GM19239 (cell line): ENCODE data around the gene GMEB2.
A peak's percentile ranks its signal among the peaks of the same experiment; 100 is the strongest.
"Not testable (repeated sequence)": the region's sequence is repeated elsewhere in the genome, so short reads cannot be mapped to it uniquely, and the experiment has no call there.

Experiments
- DNase-seq: peaks from one replicate; pipeline ENCODE4 v3.0.0; 2011; ENCODE audit warnings: low spot score; ENCODE audit not compliant: insufficient read length
- FAIRE-seq: peaks from 2 replicates; lab custom pipeline; 2011; peaks lifted over from hg19 to GRCh38; lab: Jason Lieb, UNC

The GMEB2 gene, protein sequence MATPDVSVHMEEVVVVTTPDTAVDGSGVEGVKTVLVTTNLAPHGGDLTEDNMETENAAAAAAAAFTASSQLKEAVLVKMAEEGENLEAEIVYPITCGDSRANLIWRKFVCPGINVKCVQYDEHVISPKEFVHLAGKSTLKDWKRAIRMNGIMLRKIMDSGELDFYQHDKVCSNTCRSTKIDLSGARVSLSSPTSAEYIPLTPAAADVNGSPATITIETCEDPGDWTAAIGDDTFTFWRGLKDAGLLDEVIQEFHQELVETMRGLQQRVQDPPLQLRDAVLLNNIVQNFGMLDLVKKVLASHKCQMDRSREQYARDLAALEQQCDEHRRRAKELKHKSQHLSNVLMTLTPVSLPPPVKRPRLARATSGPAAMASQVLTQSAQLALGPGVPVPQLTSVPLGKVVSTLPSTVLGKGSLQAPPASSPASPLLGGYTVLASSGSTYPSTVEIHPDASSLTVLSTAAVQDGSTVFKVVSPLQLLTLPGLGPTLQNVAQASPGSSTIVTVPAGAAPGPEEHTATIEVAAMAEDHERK

GRCh38 chr20:63626424-63627128 lies at the start of gene GMEB2:
Gene GMEB2 (minus strand): TSS chr20:63627101. CDS start chr20:63619397, 7,704 bp downstream.
- FAIRE-seq = no peak
- DNase-seq = peak; percentile 94

DNA sequence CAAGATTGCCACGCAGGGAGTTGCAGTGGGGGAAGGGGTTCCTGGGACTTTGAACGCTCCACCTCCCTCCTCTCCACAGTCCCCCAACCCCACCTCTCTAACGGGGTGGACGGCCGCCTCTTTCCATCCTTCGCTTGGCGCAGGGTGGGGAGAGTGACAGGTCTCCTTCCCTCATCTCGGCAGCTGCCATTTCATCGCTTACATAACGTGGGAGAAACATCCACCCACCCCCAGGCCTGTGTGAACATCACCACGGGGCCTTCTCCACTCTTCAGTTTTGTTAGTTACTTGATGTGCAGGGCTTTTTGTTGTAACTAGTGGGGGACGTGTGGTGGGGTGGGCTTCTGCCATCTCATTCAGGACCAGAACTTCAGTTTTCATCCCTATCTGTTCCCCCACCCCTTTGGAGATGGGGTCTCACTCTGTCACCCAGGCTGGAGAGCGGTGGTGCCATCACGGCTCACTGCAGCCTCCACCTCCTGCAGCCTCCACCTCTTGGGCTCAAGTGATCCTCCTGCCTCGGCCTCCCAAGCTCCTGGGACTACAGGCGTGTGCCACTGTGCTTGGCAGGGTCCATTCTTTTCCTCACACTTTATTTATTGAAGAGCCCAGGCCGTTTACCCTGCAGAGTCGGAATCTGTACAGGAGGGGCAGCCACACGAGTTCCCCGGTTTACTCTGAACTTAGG lies 48.9 kb upstream of the GMEB2 start:
- DNase-seq (no peak), FAIRE-seq (no peak)

DNA sequence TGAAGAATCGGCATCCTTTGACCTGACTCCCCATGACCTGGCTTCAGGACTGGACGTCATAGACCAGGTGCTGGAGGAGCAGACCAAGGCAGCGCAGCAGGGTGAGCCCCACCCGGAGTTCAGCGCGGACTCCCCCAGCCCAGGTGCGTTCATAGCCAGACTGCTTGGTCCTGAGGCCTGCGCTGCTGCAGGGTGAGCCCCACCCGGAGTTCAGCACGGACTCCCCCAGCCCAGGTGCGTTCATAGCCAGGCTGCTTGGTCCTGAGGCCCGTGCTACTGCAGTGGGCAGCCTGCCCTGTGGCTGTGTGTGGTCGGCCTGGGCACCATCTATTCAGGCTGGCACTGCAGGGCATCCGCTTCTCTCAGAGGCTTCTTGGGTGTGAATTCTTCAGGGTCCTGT lies 47.0 kb upstream of the GMEB2 start:
- DNase-seq (no peak), FAIRE-seq (no peak)

DNA sequence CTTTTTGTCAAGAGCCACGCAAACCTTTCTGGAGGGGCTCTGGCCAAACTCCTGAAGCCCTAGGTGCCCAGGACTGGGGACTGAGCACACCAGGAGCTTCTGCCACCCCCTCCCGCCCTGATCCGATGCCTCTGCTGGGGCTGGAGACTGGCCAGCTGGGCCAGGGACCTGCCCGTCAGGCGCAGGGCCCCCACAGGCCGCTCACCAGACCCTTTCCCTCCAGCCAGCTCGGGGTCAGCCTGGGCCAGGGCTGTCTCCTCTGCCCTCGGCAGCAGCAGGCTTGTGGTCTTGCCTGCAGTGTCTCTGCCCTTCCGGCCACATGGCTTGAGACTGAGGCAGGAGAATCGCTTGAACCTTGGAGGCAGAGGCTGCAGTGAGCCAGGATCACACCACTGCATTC lies 45.8 kb upstream of the GMEB2 start:
- no peak for FAIRE-seq
- no peak for DNase-seq

GRCh38 chr20:63671695-63672094 lies 44.8 kb upstream of the GMEB2 start:
- not testable (repeated sequence) for FAIRE-seq, DNase-seq

- DNase-seq (no peak), FAIRE-seq (no peak)
Measured at GRCh38 chr20:63668351-63668750, 41.5 kb upstream of the GMEB2 start.

DNA sequence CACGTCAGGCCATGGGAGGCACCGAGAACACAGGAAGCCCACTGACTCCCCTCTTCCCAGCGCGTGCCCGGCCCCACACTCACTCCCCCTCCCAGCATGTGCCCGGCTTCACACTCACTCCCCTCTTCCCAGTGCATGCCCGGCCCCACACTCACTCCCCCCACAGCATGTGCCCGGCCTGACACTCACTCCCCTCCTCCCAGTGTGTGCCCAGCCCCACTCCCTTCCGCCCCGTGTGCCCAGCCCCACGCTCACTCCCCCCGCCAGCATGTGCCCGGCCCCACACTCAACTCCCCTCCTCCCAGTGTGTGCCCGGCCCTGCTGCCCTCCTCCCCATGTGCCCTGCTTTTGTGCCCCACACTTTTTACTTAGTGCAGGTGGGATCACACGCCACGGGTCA lies 41.0 kb upstream of the GMEB2 start:
- FAIRE-seq (no peak), DNase-seq (no peak)

GRCh38 chr20:63665708-63666107 lies 38.8 kb upstream of the GMEB2 start:
- DNase-seq (no peak), FAIRE-seq (no peak)

GRCh38 chr20:63664861-63665594 lies 38.1 kb upstream of the GMEB2 start:
- no peak for FAIRE-seq
- DNase-seq = no peak

- no peak for DNase-seq
- no peak for FAIRE-seq
Measured at GRCh38 chr20:63664143-63664851, 37.4 kb upstream of the GMEB2 start.

DNA sequence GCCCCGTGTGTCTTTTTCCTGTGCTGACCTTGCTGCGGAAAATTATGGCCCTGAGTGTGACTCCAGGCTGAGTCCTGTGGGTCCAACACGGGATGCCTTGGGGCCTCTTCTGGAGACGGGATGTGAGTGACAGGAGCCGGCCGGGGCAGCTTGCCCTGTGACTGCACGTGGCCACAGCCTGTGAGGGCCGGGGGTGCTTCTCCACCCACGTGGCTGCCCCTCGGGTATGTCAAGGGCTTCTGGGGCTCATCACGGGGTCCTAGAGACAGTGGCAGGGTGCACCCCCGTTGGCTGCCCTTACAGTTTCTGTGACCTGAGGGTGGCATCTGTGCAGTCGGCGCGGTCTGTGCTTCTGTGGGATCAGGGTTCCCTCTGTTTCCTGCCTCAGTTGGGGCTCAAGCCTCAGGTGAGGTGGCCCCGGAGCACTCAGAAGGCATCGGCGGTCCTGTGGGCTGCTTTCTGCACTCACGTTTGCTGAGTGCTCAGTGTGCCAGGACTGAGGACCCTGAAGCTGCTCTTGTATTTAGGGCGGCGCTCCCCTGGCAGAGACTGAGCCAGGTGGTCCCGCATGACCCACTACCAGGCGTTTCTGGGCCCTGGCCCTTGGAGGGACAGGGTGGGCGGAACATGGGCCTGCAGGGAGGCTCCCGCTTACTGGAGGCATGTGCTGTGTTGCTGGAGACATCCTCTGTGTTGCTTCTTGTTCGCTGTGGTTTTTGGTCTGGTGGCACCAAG lies 36.6 kb upstream of the GMEB2 start:
- DNase-seq (no peak), FAIRE-seq (no peak)

GRCh38 chr20:63662813-63663189 lies 35.9 kb upstream of the GMEB2 start:
- DNase-seq (no peak), FAIRE-seq (no peak)

DNA sequence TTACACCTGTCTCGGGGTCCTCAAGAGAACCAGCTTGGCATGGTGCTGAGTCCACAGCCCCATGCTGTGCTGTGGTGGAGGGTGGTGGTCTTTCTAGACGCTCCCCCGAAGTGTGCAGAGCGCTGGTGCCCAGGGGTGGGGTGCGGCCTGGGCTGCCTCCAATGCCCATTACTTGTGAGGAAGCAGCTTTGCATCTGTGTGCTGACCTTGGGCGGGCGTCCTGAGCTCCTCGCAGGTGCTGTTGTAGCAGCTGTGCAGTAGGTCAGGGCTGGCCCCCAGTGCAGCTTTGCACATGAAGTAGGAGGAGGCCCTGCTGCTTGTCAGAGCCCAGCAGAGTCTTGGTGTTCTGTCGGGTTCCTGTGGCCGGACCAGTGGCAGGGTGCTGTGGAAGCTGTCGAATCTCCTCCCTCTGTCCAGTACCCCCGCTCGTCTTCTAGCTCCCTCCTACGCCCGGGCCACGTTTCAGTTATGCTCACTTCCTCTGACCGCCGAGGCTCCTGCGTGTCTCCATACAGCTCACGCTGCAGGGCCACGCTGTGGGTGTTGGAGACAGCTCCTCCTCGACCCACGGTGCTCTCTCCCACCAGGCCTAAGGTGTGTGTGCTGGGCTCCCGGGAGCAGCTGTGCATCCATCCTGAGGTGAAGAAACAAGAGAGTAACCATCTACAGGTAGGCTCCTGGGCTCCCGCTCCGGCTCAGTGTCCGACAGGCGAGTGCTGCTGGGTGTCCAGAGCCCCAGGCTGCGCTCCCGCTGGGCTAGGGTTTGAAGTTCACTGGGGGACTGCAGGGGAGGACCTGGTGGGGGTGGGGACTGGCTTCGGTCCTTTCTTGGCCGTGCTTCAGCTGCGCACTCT lies 35.3 kb upstream of the GMEB2 start:
- FAIRE-seq (no peak), DNase-seq (no peak)

GRCh38 chr20:63661108-63661507 lies 34.2 kb upstream of the GMEB2 start:
- no peak for FAIRE-seq
- DNase-seq = no peak

GRCh38 chr20:63660622-63661021 lies 33.7 kb upstream of the GMEB2 start:
- DNase-seq (no peak), FAIRE-seq (no peak)

GRCh38 chr20:63660174-63660573 lies 33.3 kb upstream of the GMEB2 start:
- DNase-seq = not testable (repeated sequence)

GRCh38 chr20:63659370-63659769 lies 32.5 kb upstream of the GMEB2 start:
- DNase-seq = no peak

More at GRCh38 chr20:63660174-63660573, 33.3 kb upstream of the GMEB2 start:
- not testable (repeated sequence) for FAIRE-seq

GRCh38 chr20:63658749-63659187 lies 31.9 kb upstream of the GMEB2 start:
- FAIRE-seq = no peak
- DNase-seq = peak; percentile 61

More at GRCh38 chr20:63659370-63659769, 32.5 kb upstream of the GMEB2 start:
- no peak for FAIRE-seq
